ENCODE data around the gene UCN3. TPM values are rescaled to one million over a fixed set of nuclear protein-coding genes. Genes with fewer than 3 reads are reported as not detected.

Gene UCN3
- total and polyA plus RNA-seq, 9 of the 15 experiments (the other 6 are each of a cell fraction or from before 2014, with no cell fraction given), result not detected

- TF ChIP-seq E2F5 (CRISPR knock-in tag; IDR thresholded peaks at IDR 0.05), result no peak
- TF ChIP-seq CBX8 (IDR thresholded peaks at IDR 0.05; ENCODE audit: borderline replicate concordance, extremely low read depth, low read depth, low read length, poor library complexity, severe bottlenecking), result no peak
- no peak for TF ChIP-seq ATF1 (CRISPR knock-in tag; IDR thresholded peaks at IDR 0.05)
- TF ChIP-seq ATF1 (tag; IDR thresholded peaks at IDR 0.05), result peak; percentile 42; the same call in 1 of the 2 replicates
- TF ChIP-seq MYC (IDR thresholded peaks at IDR 0.05; ENCODE audit: low read depth, low read length), result peak; percentile 42; the same call in 1 of the 2 replicates
- TF ChIP-seq MYC (CRISPR knock-in tag; IDR thresholded peaks at IDR 0.05; ENCODE audit: borderline replicate concordance, low read depth), result no peak
- no peak for TF ChIP-seq RNF2 (IDR thresholded peaks at IDR 0.05)
- TF ChIP-seq U2AF2 (optimal IDR thresholded peaks at IDR 0.05; ENCODE audit: low read depth, low read length), result no peak
- TF ChIP-seq PKNOX1 (IDR thresholded peaks at IDR 0.05), result peak; percentile 72
- TF ChIP-seq TEAD1 (CRISPR knock-in tag; IDR thresholded peaks at IDR 0.05), result no peak
- TF ChIP-seq JUN (IDR thresholded peaks at IDR 0.05; ENCODE audit: borderline replicate concordance, low read depth, low read length), result peak; percentile 91
- no peak; the same call in 1 of the 2 replicates for TF ChIP-seq JUN (CRISPR knock-in tag; IDR thresholded peaks at IDR 0.05; ENCODE audit: borderline replicate concordance)
- TF ChIP-seq GTF2B (IDR thresholded peaks at IDR 0.05; ENCODE audit: extremely low read depth, insufficient read length), result no peak
- no peak for TF ChIP-seq NR2F6 (CRISPR knock-in tag; IDR thresholded peaks at IDR 0.05)
- no peak for TF ChIP-seq BCOR (IDR thresholded peaks at IDR 0.05)
- no peak for TF ChIP-seq ZFP1 (CRISPR knock-in tag; IDR thresholded peaks at IDR 0.05)
- peak; percentile 90 for TF ChIP-seq C11orf30 (IDR thresholded peaks at IDR 0.05; ENCODE audit: low read depth)
- TF ChIP-seq SMARCC2 (IDR thresholded peaks at IDR 0.05; ENCODE audit: low read depth), result no peak
- TF ChIP-seq USF2 (CRISPR knock-in tag; IDR thresholded peaks at IDR 0.05), result peak; percentile 64
- no peak for TF ChIP-seq ZBTB8A (IDR thresholded peaks at IDR 0.05; ENCODE audit: partially characterized antibody)
- TF ChIP-seq ZNF217 (CRISPR knock-in tag; IDR thresholded peaks at IDR 0.05), result no peak
- 0 out of 2 replicates have a peak, but pooled peaks have one; percentile 54 for TF ChIP-seq ZEB2 (IDR thresholded peaks at IDR 0.05)
- no peak for TF ChIP-seq STAG1 (CRISPR knock-in tag; IDR thresholded peaks at IDR 0.05; ENCODE audit: borderline replicate concordance)
- TF ChIP-seq TRIM24 (IDR thresholded peaks at IDR 0.05), result peak; percentile 46 to 76
- TF ChIP-seq CREB5 (CRISPR knock-in tag; IDR thresholded peaks at IDR 0.05), result no peak
- peak; percentile 88 for TF ChIP-seq BACH1 (tag; IDR thresholded peaks at IDR 0.05)
These were observed 47.1 kb upstream of the UCN3 start (continued) for GRCh38 chr10:5317547-5318107.
